Fibroblast of the aortic adventitia (primary cell): ENCODE data around the gene ADAM12. TPM values are rescaled to one million over a fixed set of nuclear protein-coding genes. Genes with fewer than 3 reads are reported as not detected.

ENCODE experiments used
- DNase-seq: peaks from one replicate; pipeline ENCODE4 v3.0.0-alpha.2; 2010; ENCODE audit warnings: low read depth
- H3K4me3 ChIP-seq: 2 replicates; pipeline ENCODE4 v1.5.1; 2011; ENCODE audit warnings: low read depth, mild to moderate bottlenecking, control low read depth, low read length, moderate library complexity
- CTCF ChIP-seq: IDR thresholded peaks from 2 replicates; pipeline ENCODE4 v1.5.1; 2011; ENCODE audit warnings: mild to moderate bottlenecking, low read length, control low read depth, inconsistent platforms; ENCODE audit not compliant: insufficient read depth
- total RNA-seq: library from RNA; depleted of rRNA; stranded (reverse); fragments of >200 nt; gene quantifications from 2 replicates; pipeline ENCODE4 v1.2.3, GENCODE V29; 2012; ENCODE audit warnings: low replicate concordance

ADAM12 gene
- total RNA-seq, 1 donor, result 82.7 TPM

GRCh38 chr10:126397640-126398382, 9.5 kb upstream of the ADAM12 start:
- no peak for TF ChIP-seq CTCF
- H3K4me3 ChIP-seq, result peak overlapping the region; percentile 23
- DNase-seq, result peak; percentile 98

- DNase-seq, result no peak
- H3K4me3 ChIP-seq, result no peak overlapping the region
These were observed 8.9 kb upstream of the ADAM12 start for GRCh38 chr10:126397156-126397555.

GRCh38 chr10:126394948-126395347, 6.7 kb upstream of the ADAM12 start:
- H3K4me3 ChIP-seq, result no peak overlapping the region
- no peak for DNase-seq
- no peak for TF ChIP-seq CTCF

More at GRCh38 chr10:126397156-126397555, 8.9 kb upstream of the ADAM12 start:
- no peak for TF ChIP-seq CTCF

GRCh38 chr10:126393076-126393475, 4.8 kb upstream of the ADAM12 start:
- H3K4me3 ChIP-seq, result no peak overlapping the region

GRCh38 chr10:126392469-126392868, 4.2 kb upstream of the ADAM12 start:
- no peak for TF ChIP-seq CTCF
- no peak for DNase-seq
- H3K4me3 ChIP-seq, result no peak overlapping the region

More at GRCh38 chr10:126393076-126393475, 4.8 kb upstream of the ADAM12 start:
- TF ChIP-seq CTCF, result no peak
- no peak for DNase-seq

- no peak for DNase-seq
- no peak overlapping the region for H3K4me3 ChIP-seq
- TF ChIP-seq CTCF, result no peak
These were observed 3.8 kb upstream of the ADAM12 start for GRCh38 chr10:126392068-126392467.
